ENCODE data around the gene SYVN1. TPM values are rescaled to one million over a fixed set of nuclear protein-coding genes. Genes with fewer than 3 reads are reported as not detected.
A peak's percentile ranks its signal among the peaks of the same experiment; 100 is the strongest.

Gene SYVN1
- total and polyA plus RNA-seq, 4 donors, result 19.9 to 210 (median 56.6) TPM

- Histone ChIP-seq H3K9me3 (ENCODE audit: control insufficient read depth in 4 of 4, low read length in 3 of 4) (no peaks in the 10 kb centered on the region), H3K9ac (ENCODE audit: low read depth in 1 of 2, low read length in 2 of 2) (no peak overlapping the region), H3K4me1 (ENCODE audit: control insufficient read depth in 4 of 4, insufficient read depth in 4 of 4, low read length in 3 of 4) (peaks cover 9 to 46% (median 41%) of the 10 kb centered on the region in 4 donors), H3K27ac (ENCODE audit: low read depth in 1 of 2, low read length in 2 of 2) (no peak overlapping the region), H3K36me3 (ENCODE audit: control insufficient read depth in 4 of 4, insufficient read depth in 3 of 4, low read depth in 1 of 4, low read length in 3 of 4) (no peaks in the 10 kb centered on the region), H3K27me3 (ENCODE audit: control insufficient read depth in 4 of 4, insufficient read depth in 4 of 4, low read length in 3 of 4) (no peaks in the 10 kb centered on the region), H3K4me3 (ENCODE audit: low read depth in 1 of 3, low read length in 3 of 3) (peak overlapping the region in 1 of 3 donors; percentile 42)
- WGBS, result 90% methylated on average over 2 of the region's 2 CpGs
- TF ChIP-seq GABPA (IDR thresholded peaks at IDR 0.05 in 1 of 2, conservative IDR thresholded peaks at IDR 0.05 in 1 of 2) (no peak), RAD21 (IDR thresholded peaks at IDR 0.05) (no peak), REST (IDR thresholded peaks at IDR 0.05) (no peak), MAX (IDR thresholded peaks at IDR 0.05) (no peak), SP1 (IDR thresholded peaks at IDR 0.05) (no peak), NR2F2 (IDR thresholded peaks at IDR 0.05) (no peak), JUND (IDR thresholded peaks at IDR 0.05) (no peak)
- no peak for DNase-seq (ENCODE audit: low spot score)
Measured at GRCh38 chr11:65147352-65148075, 13.2 kb upstream of the SYVN1 start.

GRCh38 chr11:65141896-65142494 lies 7.7 kb upstream of the SYVN1 start:
- DNase-seq (ENCODE audit: low spot score), result no peak
- no peak overlapping the region for H3K4me3 ChIP-seq (ENCODE audit: low read depth in 1 of 3, low read length in 3 of 3)
- WGBS, result 27% methylated on average over 7 of the region's 7 CpGs
- no peaks in the 10 kb centered on the region for H3K9me3 ChIP-seq (ENCODE audit: control insufficient read depth in 4 of 4, low read length in 3 of 4)
- H3K27me3 ChIP-seq (ENCODE audit: control insufficient read depth in 4 of 4, insufficient read depth in 4 of 4, low read length in 3 of 4), result no peaks in the 10 kb centered on the region
- peak; percentile 59 to 71 for TF ChIP-seq HNF4A (conservative IDR thresholded peaks at IDR 0.05)
- TF ChIP-seq JUND (IDR thresholded peaks at IDR 0.05), result peak; percentile 31 to 66
- TF ChIP-seq, protein P1, sequence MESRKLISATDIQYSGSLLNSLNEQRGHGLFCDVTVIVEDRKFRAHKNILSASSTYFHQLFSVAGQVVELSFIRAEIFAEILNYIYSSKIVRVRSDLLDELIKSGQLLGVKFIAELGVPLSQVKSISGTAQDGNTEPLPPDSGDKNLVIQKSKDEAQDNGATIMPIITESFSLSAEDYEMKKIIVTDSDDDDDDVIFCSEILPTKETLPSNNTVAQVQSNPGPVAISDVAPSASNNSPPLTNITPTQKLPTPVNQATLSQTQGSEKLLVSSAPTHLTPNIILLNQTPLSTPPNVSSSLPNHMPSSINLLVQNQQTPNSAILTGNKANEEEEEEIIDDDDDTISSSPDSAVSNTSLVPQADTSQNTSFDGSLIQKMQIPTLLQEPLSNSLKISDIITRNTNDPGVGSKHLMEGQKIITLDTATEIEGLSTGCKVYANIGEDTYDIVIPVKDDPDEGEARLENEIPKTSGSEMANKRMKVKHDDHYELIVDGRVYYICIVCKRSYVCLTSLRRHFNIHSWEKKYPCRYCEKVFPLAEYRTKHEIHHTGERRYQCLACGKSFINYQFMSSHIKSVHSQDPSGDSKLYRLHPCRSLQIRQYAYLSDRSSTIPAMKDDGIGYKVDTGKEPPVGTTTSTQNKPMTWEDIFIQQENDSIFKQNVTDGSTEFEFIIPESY (IDR thresholded peaks at IDR 0.05), result peak; percentile 83
- no peak for TF ChIP-seq REST (IDR thresholded peaks at IDR 0.05)
- TF ChIP-seq RAD21 (IDR thresholded peaks at IDR 0.05), result peak in 1 of 2 donors; percentile 29
- TF ChIP-seq EGR1 (IDR thresholded peaks at IDR 0.05; ENCODE audit: low read depth in 2 of 2), result no peak
- no peak for TF ChIP-seq NR2F2 (IDR thresholded peaks at IDR 0.05)
- TF ChIP-seq GABPA (IDR thresholded peaks at IDR 0.05 in 1 of 2, conservative IDR thresholded peaks at IDR 0.05 in 1 of 2), result peak in 1 of 2 donors; percentile 51
- TF ChIP-seq MAX (IDR thresholded peaks at IDR 0.05), result peak; percentile 23
- TF ChIP-seq TAF1 (conservative IDR thresholded peaks at IDR 0.05), result no peak
- peak; percentile 48 for TF ChIP-seq SP1 (IDR thresholded peaks at IDR 0.05)
- no peak for TF ChIP-seq ATF3 (IDR thresholded peaks at IDR 0.05)
- peak; percentile 58 for TF ChIP-seq FOXA2 (IDR thresholded peaks at IDR 0.05)
- TF ChIP-seq RXRA (IDR thresholded peaks at IDR 0.05), result peak; percentile 72 to 83
- peak; percentile 69 for TF ChIP-seq YY1 (IDR thresholded peaks at IDR 0.05)
- TF ChIP-seq HNF4G (IDR thresholded peaks at IDR 0.05), result no peak
- H3K4me1 ChIP-seq (ENCODE audit: control insufficient read depth in 4 of 4, insufficient read depth in 4 of 4, low read length in 3 of 4), result peaks cover 2 to 38% (median 20%) of the 10 kb centered on the region in 4 donors
- no peak overlapping the region for H3K9ac ChIP-seq (ENCODE audit: low read depth in 1 of 2, low read length in 2 of 2)
- peak overlapping the region; percentile 66 to 80 for H3K27ac ChIP-seq (ENCODE audit: low read depth in 1 of 2, low read length in 2 of 2)
- no peaks in the 10 kb centered on the region for H3K36me3 ChIP-seq (ENCODE audit: control insufficient read depth in 4 of 4, insufficient read depth in 3 of 4, low read depth in 1 of 4, low read length in 3 of 4)

Data from liver (tissue), 9 donors.